ENCODE results near the gene MBNL2.

Gene MBNL2

GRCh38 chr13:97306106-97306505 lies 84.0 kb downstream of the MBNL2 start:
- DNase-seq, result no peak

- no peak for DNase-seq
Observed at GRCh38 chr13:97306645-97307044, 84.5 kb downstream of the MBNL2 start.

- no peak for DNase-seq
Observed at GRCh38 chr13:97307118-97307881, 85.2 kb downstream of the MBNL2 start.

- no peak for DNase-seq
Observed at GRCh38 chr13:97307882-97308624, 85.9 kb downstream of the MBNL2 start.

GRCh38 chr13:97308735-97309429 lies 86.7 kb downstream of the MBNL2 start:
- DNase-seq, result no peak

GRCh38 chr13:97310809-97311436 lies 88.8 kb downstream of the MBNL2 start:
- DNase-seq, result no peak

GRCh38 chr13:97311956-97312355 lies 89.8 kb downstream of the MBNL2 start:
- no peak for DNase-seq

- DNase-seq, result no peak
Observed at GRCh38 chr13:97313551-97314260, 91.6 kb downstream of the MBNL2 start.

GRCh38 chr13:97316390-97316789 lies 94.3 kb downstream of the MBNL2 start:
- DNase-seq, result no peak

GRCh38 chr13:97317933-97318332 lies 95.8 kb downstream of the MBNL2 start:
- DNase-seq, result no peak

- DNase-seq, result no peak
Observed at GRCh38 chr13:97318532-97318931, 96.4 kb downstream of the MBNL2 start.

- no peak for DNase-seq
Observed at GRCh38 chr13:97319113-97319720, 97.1 kb downstream of the MBNL2 start.

GRCh38 chr13:97321101-97321500 lies 99.0 kb downstream of the MBNL2 start:
- DNase-seq, result no peak

- DNase-seq, result no peak
Observed at GRCh38 chr13:97321616-97322321, 99.6 kb downstream of the MBNL2 start.

- DNase-seq, result no peak
Observed at GRCh38 chr13:97322740-97323342, 100.7 kb downstream of the MBNL2 start.

GRCh38 chr13:97324115-97324514 lies 102.0 kb downstream of the MBNL2 start:
- DNase-seq, result no peak

- DNase-seq, result no peak
Observed at GRCh38 chr13:97325738-97326137, 103.6 kb downstream of the MBNL2 start.

- no peak for DNase-seq
Observed at GRCh38 chr13:97327086-97327485, 105.0 kb downstream of the MBNL2 start.

- no peak for DNase-seq
Observed at GRCh38 chr13:97327506-97328221, 105.5 kb downstream of the MBNL2 start.

- DNase-seq, result no peak
Observed at GRCh38 chr13:97328222-97328790, 106.2 kb downstream of the MBNL2 start.

Measured in NCI-H1694 (cell line).